ENCODE measurements around the gene GID8. TPM values are rescaled to one million over a fixed set of nuclear protein-coding genes. Genes with fewer than 3 reads are reported as not detected.

GID8 gene
- total and polyA plus RNA-seq, 9 donors, result 23.6 to 54.3 (median 43.3) TPM

DNA sequence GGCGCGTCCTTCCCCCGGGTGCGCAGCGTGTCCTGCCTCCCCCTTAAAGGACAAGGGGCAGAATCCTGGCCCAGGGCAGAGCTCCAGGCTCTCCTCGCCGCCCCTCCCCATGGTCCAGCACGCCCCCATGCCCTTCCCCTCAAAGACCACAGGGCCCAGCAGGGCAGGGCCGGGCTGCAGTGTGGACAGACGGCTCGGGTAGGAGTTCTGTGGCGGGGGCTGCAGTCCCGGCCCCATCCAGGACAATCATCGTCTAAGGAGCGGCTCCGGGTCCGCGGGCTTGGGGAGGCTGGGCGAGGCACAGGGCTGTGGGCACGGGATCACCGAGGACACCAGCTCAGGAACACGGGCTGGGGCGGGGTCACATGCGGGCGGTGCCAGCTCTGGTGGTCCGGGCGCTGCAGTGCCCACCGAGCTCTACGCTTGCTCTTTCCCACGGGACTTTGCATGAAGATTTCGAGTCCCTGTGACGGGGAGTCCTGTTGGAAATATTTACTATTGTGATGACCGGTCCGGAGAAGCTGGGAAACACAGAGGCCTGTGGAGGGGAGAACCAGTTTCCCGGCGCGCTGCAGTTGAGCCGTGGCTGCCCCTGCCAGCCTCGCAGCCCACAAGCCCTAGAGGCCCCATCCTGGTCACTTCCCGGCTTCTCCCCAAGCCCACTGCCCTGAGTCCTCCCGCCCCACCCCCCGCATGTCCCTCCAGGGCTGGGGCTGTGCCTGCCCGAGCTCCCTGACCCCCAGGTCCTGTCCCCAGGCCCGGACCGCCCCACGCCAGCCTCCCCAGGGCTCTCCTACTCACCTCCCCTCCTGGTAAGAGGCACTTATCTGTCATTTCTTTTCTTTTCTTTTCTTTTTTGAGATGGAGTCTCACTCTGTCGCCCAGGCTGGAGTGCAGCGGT is 35.1 kb downstream of the GID8 start:
- H3K36me3 ChIP-seq, result no peaks in the 10 kb centered on the region
- TF ChIP-seq, protein P1, sequence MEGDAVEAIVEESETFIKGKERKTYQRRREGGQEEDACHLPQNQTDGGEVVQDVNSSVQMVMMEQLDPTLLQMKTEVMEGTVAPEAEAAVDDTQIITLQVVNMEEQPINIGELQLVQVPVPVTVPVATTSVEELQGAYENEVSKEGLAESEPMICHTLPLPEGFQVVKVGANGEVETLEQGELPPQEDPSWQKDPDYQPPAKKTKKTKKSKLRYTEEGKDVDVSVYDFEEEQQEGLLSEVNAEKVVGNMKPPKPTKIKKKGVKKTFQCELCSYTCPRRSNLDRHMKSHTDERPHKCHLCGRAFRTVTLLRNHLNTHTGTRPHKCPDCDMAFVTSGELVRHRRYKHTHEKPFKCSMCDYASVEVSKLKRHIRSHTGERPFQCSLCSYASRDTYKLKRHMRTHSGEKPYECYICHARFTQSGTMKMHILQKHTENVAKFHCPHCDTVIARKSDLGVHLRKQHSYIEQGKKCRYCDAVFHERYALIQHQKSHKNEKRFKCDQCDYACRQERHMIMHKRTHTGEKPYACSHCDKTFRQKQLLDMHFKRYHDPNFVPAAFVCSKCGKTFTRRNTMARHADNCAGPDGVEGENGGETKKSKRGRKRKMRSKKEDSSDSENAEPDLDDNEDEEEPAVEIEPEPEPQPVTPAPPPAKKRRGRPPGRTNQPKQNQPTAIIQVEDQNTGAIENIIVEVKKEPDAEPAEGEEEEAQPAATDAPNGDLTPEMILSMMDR (IDR thresholded peaks at IDR 0.05), result no peak
- TF ChIP-seq POLR2A (IDR thresholded peaks at IDR 0.05), result no peak
- H3K27ac ChIP-seq, result no peak overlapping the region
- intact Hi-C loops (cut with DNase I), result loop anchor here in 2 of 4 donors (2.0 kb wide), 2 partner anchors 36 to 38 kb away; no protein-coding TSS in a partner anchor
- no peaks in the 10 kb centered on the region for H3K9me3 ChIP-seq
- H3K27me3 ChIP-seq, result no peaks in the 10 kb centered on the region
- no peak for DNase-seq
- H3K4me3 ChIP-seq, result no peak overlapping the region
- 7 to 13% (median 13%) methylated on average over 48 of the region's 48 CpGs for WGBS, 3 donors
- H3K4me1 ChIP-seq (ENCODE audit: insufficient read depth), result peaks cover 5% of the 10 kb centered on the region

DNA sequence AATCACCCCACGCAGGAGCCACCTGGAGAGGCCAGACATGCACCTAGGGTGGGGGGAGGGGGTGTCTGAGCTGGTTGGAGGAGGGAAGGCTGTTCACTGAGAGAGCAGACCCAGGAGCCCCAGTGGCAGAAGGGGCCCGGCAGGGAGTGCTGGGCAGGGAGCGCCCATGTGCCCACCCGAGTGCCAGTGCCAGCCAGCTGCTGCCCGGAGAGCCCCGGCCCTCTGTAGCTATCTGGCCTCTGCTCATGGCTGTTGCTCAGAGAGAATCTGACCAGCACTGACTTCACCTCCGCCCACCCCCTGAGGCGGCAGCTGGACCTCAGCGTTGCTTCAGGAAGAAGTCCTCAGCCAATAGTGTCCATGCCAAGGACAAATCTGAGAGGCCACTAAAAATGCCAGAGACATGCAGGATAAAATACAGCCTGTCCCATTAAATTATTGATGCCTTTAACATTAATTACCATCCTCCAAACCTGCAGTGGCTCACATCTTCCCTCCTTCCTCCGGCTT is 37.4 kb downstream of the GID8 start:
- intact Hi-C loops (cut with DNase I), result no loop called here
- Histone ChIP-seq H3K27ac (no peak overlapping the region), H3K27me3 (no peaks in the 10 kb centered on the region), H3K36me3 (no peaks in the 10 kb centered on the region), H3K9me3 (no peaks in the 10 kb centered on the region), H3K4me1 (ENCODE audit: insufficient read depth) (peaks cover 5% of the 10 kb centered on the region), H3K4me3 (no peak overlapping the region)
- TF ChIP-seq POLR2A (IDR thresholded peaks at IDR 0.05), result no peak
- TF ChIP-seq, protein P1 (IDR thresholded peaks at IDR 0.05), result no peak
- TF ChIP-seq EP300 (IDR thresholded peaks at IDR 0.05), result no peak
- DNase-seq, result no peak
- 41 to 51% (median 45%) methylated on average over 7 to 10 of the region's 10 CpGs for WGBS, 3 donors

DNA sequence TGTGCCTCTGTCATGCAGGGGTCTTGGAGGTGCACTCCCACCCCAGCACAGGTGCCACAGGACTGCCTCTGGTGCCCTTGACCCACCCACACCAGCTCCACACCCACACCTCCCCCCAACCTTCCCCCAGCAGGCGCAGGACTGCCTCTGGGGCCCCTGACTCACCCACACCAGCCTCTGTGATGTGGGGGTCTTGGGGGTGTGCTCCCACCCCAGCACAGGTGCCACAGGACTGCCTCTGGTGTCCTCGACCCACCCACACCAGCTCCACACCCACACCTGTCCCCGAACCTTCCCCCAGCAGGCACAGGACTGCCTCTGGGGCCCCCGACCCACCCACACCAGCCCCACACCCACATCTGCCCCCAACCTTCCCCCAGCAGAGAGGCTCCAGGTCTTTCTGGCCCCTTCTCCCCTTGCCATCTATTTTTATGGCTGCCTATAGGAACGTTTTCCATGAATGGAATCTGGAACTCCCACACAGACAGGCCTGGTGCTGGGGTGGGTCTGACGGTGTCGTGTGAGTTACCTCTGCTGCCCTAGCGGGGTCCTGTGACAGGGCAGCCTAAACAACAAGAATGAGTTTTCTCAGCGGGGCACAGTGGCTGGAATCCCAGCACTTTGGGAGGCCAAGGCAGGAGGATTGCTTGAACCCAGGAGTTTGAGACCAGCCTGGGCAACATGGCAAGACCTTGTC is 38.0 kb downstream of the GID8 start:
- intact Hi-C loops (cut with DNase I), result no loop called here
- DNase-seq, result no peak
- Histone ChIP-seq H3K36me3 (no peaks in the 10 kb centered on the region), H3K9me3 (no peaks in the 10 kb centered on the region), H3K4me1 (ENCODE audit: insufficient read depth) (peaks cover 5% of the 10 kb centered on the region), H3K27me3 (no peaks in the 10 kb centered on the region), H3K27ac (no peak overlapping the region), H3K4me3 (no peak overlapping the region)
- TF ChIP-seq, protein P1 (IDR thresholded peaks at IDR 0.05), result no peak
- TF ChIP-seq POLR2A (IDR thresholded peaks at IDR 0.05) (no peak), EP300 (IDR thresholded peaks at IDR 0.05) (no peak)
- WGBS, 3 donors, result 36 to 43% (median 39%) methylated on average over 9 of the region's 9 CpGs

DNA sequence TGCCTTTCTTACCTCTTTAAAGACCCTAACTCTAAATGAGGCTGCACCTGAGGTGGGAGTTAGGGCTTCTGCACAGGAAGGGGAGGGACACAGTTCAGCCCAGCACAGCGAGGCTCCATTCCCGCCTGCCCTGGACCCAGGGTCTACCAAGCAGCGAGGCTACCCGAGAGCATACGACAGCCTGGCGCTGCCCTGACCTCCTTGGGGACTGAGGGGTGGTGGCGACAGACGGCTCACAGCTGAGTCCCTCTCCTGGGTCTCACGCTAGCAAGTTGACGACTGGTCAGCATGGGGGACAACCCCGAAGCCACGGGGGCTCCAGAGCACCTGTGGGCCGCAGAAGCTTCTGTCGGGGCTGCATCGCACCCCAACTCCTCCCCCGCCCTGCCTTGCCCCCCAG is 38.9 kb downstream of the GID8 start:
- intact Hi-C loops (cut with DNase I), result no loop called here

More for the DNA sequence above, 38.9 kb downstream of the GID8 start:
- Histone ChIP-seq H3K4me1 (ENCODE audit: insufficient read depth) (peaks cover 5% of the 10 kb centered on the region), H3K36me3 (no peaks in the 10 kb centered on the region), H3K27ac (no peak overlapping the region), H3K27me3 (no peaks in the 10 kb centered on the region), H3K4me3 (no peak overlapping the region), H3K9me3 (no peaks in the 10 kb centered on the region)
- WGBS, 3 donors, result 78 to 84% (median 79%) methylated on average over 15 to 16 of the region's 16 CpGs
- no peak for TF ChIP-seq POLR2A (IDR thresholded peaks at IDR 0.05)
- no peak for TF ChIP-seq EP300 (IDR thresholded peaks at IDR 0.05)
- TF ChIP-seq, protein P1 (IDR thresholded peaks at IDR 0.05), result no peak
- DNase-seq, result no peak
